NB4 (cell line): Measurements from ENCODE around the gene HADHA.

Experiments
- CTCF ChIP-seq: IDR thresholded peaks from one replicate; pipeline ENCODE4 v1.5.1; 2012; ENCODE audit warnings: low read depth, low read length
- POLR2A ChIP-seq: IDR thresholded peaks from 2 replicates; pipeline ENCODE4 v1.6.1; 2011; ENCODE audit warnings: mild to moderate bottlenecking; ENCODE audit not compliant: insufficient read length; ENCODE audit errors: extremely low read depth
- TF ChIP-seq, protein P1 (sequence below): IDR thresholded peaks from 2 replicates; pipeline ENCODE4 v1.6.1; 2011; ENCODE audit warnings: low read depth, low read length

DNA sequence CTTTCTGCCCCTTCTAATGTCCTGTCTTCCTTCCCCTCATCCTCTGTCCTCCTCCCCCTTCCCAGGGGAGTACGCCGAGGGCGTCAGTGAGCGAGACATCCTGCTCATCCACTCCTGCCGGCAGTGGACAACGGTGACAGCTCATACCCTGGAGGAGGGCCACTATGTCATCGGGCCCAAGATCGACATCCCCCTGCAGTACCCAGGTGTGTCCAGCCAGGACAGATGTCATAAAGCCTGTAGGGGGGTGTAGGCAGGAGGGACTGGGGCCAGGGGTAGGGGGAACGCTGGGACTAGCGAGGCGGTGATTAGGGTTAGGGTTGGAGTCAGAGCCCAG is 68.2 kb downstream of the HADHA start:
- TF ChIP-seq CTCF (no peak), POLR2A (no peak)
- TF ChIP-seq, protein P1, sequence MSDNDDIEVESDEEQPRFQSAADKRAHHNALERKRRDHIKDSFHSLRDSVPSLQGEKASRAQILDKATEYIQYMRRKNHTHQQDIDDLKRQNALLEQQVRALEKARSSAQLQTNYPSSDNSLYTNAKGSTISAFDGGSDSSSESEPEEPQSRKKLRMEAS = no peak
